MM.1S (cell line): ENCODE results near the gene SEMA4D.

Source experiments
- DNase-seq: peaks from one replicate; pipeline ENCODE4 v3.0.0-alpha.2; 2015
- H2AFZ ChIP-seq: fragments of 300-600 bp; sonication (generic); 2 replicates; pipeline ENCODE4 v1.6.0; 2016; ENCODE audit warnings: antibody characterized with exemption, low read length
- H3F3A ChIP-seq: fragments of 300-600 bp; sonication (generic); 2 replicates; pipeline ENCODE4 v1.6.1; 2016; ENCODE audit warnings: mild to moderate bottlenecking, antibody characterized with exemption, low read length, moderate library complexity, mixed read lengths; ENCODE audit not compliant: insufficient read depth
- H3K27ac ChIP-seq: fragments of 300-600 bp; sonication (generic); 2 replicates; pipeline ENCODE4 v1.5.1; 2016; ENCODE audit warnings: mild to moderate bottlenecking, low read length
- H3K27me3 ChIP-seq: fragments of 300-600 bp; sonication (generic); replicated peaks from 2 replicates; pipeline ENCODE4 v1.6.0; 2016; ENCODE audit warnings: low read length; ENCODE audit not compliant: insufficient read depth
- H3K36me3 ChIP-seq: fragments of 300-600 bp; sonication (generic); replicated peaks from 2 replicates; pipeline ENCODE4 v1.6.1; 2016; ENCODE audit warnings: mild to moderate bottlenecking, low read length, mixed read lengths; ENCODE audit not compliant: insufficient read depth
- H3K4me1 ChIP-seq: fragments of 300-600 bp; sonication (generic); 2 replicates; pipeline ENCODE4 v1.6.1; 2016; ENCODE audit warnings: low read length, mixed read lengths
- H3K4me2 ChIP-seq: fragments of 300-600 bp; sonication (generic); 2 replicates; pipeline ENCODE4 v1.6.0; 2016; ENCODE audit warnings: low read depth, low read length
- H3K4me3 ChIP-seq: fragments of 300-600 bp; sonication (generic); 2 replicates; pipeline ENCODE4 v1.5.1; 2016; ENCODE audit warnings: low read length, mixed read lengths
- H3K79me2 ChIP-seq: fragments of 300-600 bp; sonication (generic); 2 replicates; pipeline ENCODE4 v1.6.1; 2016; ENCODE audit warnings: mixed run types, low read length, mixed read lengths
- H3K9ac ChIP-seq: fragments of 300-600 bp; sonication (generic); 2 replicates; pipeline ENCODE4 v1.6.1; 2016; ENCODE audit warnings: low read length, mixed read lengths
- H3K9me2 ChIP-seq: fragments of 300-600 bp; sonication (generic); replicated peaks from 2 replicates; pipeline ENCODE4 v1.6.1; 2016; ENCODE audit warnings: mild to moderate bottlenecking, low read length, mixed read lengths; ENCODE audit not compliant: insufficient read depth
- H3K9me3 ChIP-seq: fragments of 300-600 bp; sonication (generic); replicated peaks from 2 replicates; pipeline ENCODE4 v1.6.1; 2016; ENCODE audit warnings: mild to moderate bottlenecking, low read length, mixed read lengths; ENCODE audit not compliant: insufficient read depth
- H4K20me1 ChIP-seq: fragments of 300-600 bp; sonication (generic); 2 replicates; pipeline ENCODE4 v1.6.1; 2016; ENCODE audit warnings: mild to moderate bottlenecking, low read length, moderate library complexity, mixed read lengths; ENCODE audit not compliant: insufficient read depth
- CTCF ChIP-seq: fragments of 300-600 bp; sonication (generic); IDR thresholded peaks from 2 replicates; pipeline ENCODE4 v1.5.1; 2016; ENCODE audit warnings: antibody characterized with exemption, low read length, mixed read lengths
- EZH2 ChIP-seq: fragments of 300-600 bp; sonication (generic); optimal IDR thresholded peaks from 2 replicates; pipeline ENCODE3; 2017; ENCODE audit warnings: low read depth, mild to moderate bottlenecking, antibody characterized with exemption, low read length, mixed read lengths
- EZH2phosphoT487 ChIP-seq: fragments of 300-600 bp; sonication (generic); IDR thresholded peaks from 2 replicates; pipeline ENCODE4 v1.6.1; 2018; ENCODE audit warnings: antibody characterized with exemption, low read length

The SEMA4D gene

GRCh38 chr9:89383030-89383720 is 114.7 kb downstream of the SEMA4D start:
- Histone ChIP-seq H3F3A (no peaks in the 10 kb centered on the region), H3K79me2 (peaks cover 5% of the 10 kb centered on the region; the same call in 1 of the 2 replicates), H3K4me1 (no peaks in the 10 kb centered on the region), H3K27ac (no peak overlapping the region), H3K4me3 (no peak overlapping the region), H2AFZ (no peak overlapping the region), H3K9me3 (no peaks in the 10 kb centered on the region), H3K4me2 (no peak overlapping the region), H3K36me3 (peaks cover 6% of the 10 kb centered on the region; the same call in 1 of the 2 replicates), H4K20me1 (no peaks in the 10 kb centered on the region), H3K9me2 (no peaks in the 10 kb centered on the region), H3K9ac (no peak overlapping the region), H3K27me3 (no peaks in the 10 kb centered on the region)
- TF ChIP-seq CTCF (no peak), EZH2 (no peak), EZH2phosphoT487 (no peak)
- DNase-seq: no peak

- TF ChIP-seq EZH2phosphoT487 (no peak), CTCF (no peak), EZH2 (no peak)
- Histone ChIP-seq H3K4me1 (no peaks in the 10 kb centered on the region), H3K9me2 (no peaks in the 10 kb centered on the region)
Observed at GRCh38 chr9:89382026-89382986, 115.6 kb downstream of the SEMA4D start.

DNA sequence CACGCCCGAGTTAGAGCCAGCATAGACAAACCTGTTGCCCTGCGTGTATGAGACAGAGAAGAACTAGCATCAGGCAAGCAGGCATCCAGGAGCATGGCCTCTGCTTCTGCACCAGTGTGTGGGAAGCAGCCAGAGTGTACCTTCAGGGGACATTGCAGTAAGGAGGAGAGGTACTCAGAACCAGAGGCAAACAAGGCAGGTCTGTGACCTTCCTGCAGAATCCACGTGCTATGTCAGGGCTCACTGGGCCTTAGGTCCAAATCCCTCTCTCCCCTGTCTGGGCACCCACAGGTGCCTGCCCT is 116.7 kb downstream of the SEMA4D start:
- Histone ChIP-seq H3K4me2 (no peak overlapping the region), H2AFZ (no peak overlapping the region), H4K20me1 (no peaks in the 10 kb centered on the region), H3K9ac (no peak overlapping the region), H3F3A (no peaks in the 10 kb centered on the region), H3K4me3 (no peak overlapping the region), H3K4me1 (no peaks in the 10 kb centered on the region), H3K27me3 (no peaks in the 10 kb centered on the region), H3K27ac (no peak overlapping the region), H3K36me3 (peaks cover 4% of the 10 kb centered on the region; the same call in 1 of the 2 replicates), H3K9me3 (no peaks in the 10 kb centered on the region), H3K79me2 (no peaks in the 10 kb centered on the region; the same call in 1 of the 2 replicates), H3K9me2 (no peaks in the 10 kb centered on the region)
- DNase-seq: no peak
- TF ChIP-seq EZH2 (no peak), EZH2phosphoT487 (no peak), CTCF (no peak)

More at GRCh38 chr9:89382026-89382986, 115.6 kb downstream of the SEMA4D start:
- Histone ChIP-seq H3K9me3 (no peaks in the 10 kb centered on the region), H3K27me3 (no peaks in the 10 kb centered on the region), H3K79me2 (peaks cover 5% of the 10 kb centered on the region; the same call in 1 of the 2 replicates), H2AFZ (no peak overlapping the region), H3K36me3 (peaks cover 4% of the 10 kb centered on the region; the same call in 1 of the 2 replicates), H3K4me3 (no peak overlapping the region), H3K9ac (no peak overlapping the region), H4K20me1 (no peaks in the 10 kb centered on the region), H3F3A (no peaks in the 10 kb centered on the region), H3K27ac (no peak overlapping the region), H3K4me2 (no peak overlapping the region)
- DNase-seq: no peak
